ENCODE measurements around the gene XYLT1. TPM values are rescaled to one million over a fixed set of nuclear protein-coding genes. Genes with fewer than 3 reads are reported as not detected.

The XYLT1 gene
- total and polyA plus RNA-seq, 2 of the 8 experiments (the other 6 are each of a cell fraction or from before 2014, with no cell fraction given): 6.6 to 25.4 TPM

GRCh38 chr16:17420816-17421215 is 49.9 kb downstream of the XYLT1 start:
- no peak for TF ChIP-seq RNF2 (IDR thresholded peaks at IDR 0.05; ENCODE audit: borderline replicate concordance, low read depth, low read length, missing control alignments, poor library complexity, severe bottlenecking)
- no peak for TF ChIP-seq CHD2 (IDR thresholded peaks at IDR 0.05; ENCODE audit: low read length)
- TF ChIP-seq RXRA (IDR thresholded peaks at IDR 0.05; ENCODE audit: insufficient read depth, low read depth, low read length): no peak
- TF ChIP-seq CTCF (IDR thresholded peaks at IDR 0.05; ENCODE audit: control extremely low read depth in 1 of 3, insufficient read depth in 1 of 3, low read depth in 1 of 3, low read length in 3 of 3): no peak
- TF ChIP-seq NANOG (IDR thresholded peaks at IDR 0.05; ENCODE audit: insufficient read depth, low read depth, low read length, poor library complexity, severe bottlenecking): no peak
- TF ChIP-seq BCL11A (IDR thresholded peaks at IDR 0.05; ENCODE audit: low read depth in 2 of 2, low read length in 2 of 2): no peak
- TF ChIP-seq POLR2AphosphoS5 (IDR thresholded peaks at IDR 0.05; ENCODE audit: low read depth, low read length): no peak
- no peak for TF ChIP-seq CTBP2 (IDR thresholded peaks at IDR 0.05; ENCODE audit: borderline replicate concordance, insufficient read depth, insufficient read length, low read length)
- TF ChIP-seq EP300 (IDR thresholded peaks at IDR 0.05; ENCODE audit: borderline replicate concordance in 1 of 2, low read depth in 2 of 2, low read length in 2 of 2): no peak
- TF ChIP-seq JUND (IDR thresholded peaks at IDR 0.05; ENCODE audit: low read length): no peak

More at GRCh38 chr16:17420816-17421215, 49.9 kb downstream of the XYLT1 start:
- H2BK120ac ChIP-seq (replicated peaks; ENCODE audit: low read depth, low read length): no peak overlapping the region
- H3K4me2 ChIP-seq (ENCODE audit: insufficient read depth in 1 of 2, low read depth in 2 of 2, low read length in 2 of 2): no peak overlapping the region
- H2AFZ ChIP-seq (ENCODE audit: low read length): no peak overlapping the region
- no peak overlapping the region for H2BK12ac ChIP-seq (ENCODE audit: low read depth, low read length)
- no peak for FAIRE-seq
- no peak overlapping the region for H3K18ac ChIP-seq (ENCODE audit: extremely low read depth, low read length)
- WGBS, 2 experiments (ENCODE audit: extremely low coverage in 1 of 2, insufficient coverage in 1 of 2, insufficient read length in 1 of 2, insufficient replicate concordance in 2 of 2, low coverage in 1 of 2, low lambda C conversion rate in 2 of 2, missing lambda C conversion rate in 1 of 2): 81% methylated on average over 4 of the region's 4 CpGs; no CpG with 5 or more reads in 1 of the 2 experiments
- no peak overlapping the region for H3K9ac ChIP-seq (replicated peaks in 1 of 4; ENCODE audit: extremely low read depth in 1 of 4, low read depth in 3 of 4, low read length in 3 of 4)
- no peak overlapping the region for H3K23ac ChIP-seq (ENCODE audit: insufficient read length)
- peaks cover 3 to 22% (median 15%) of the 10 kb centered on the region in 4 experiments for H3K4me1 ChIP-seq (replicated peaks in 1 of 4; ENCODE audit: control insufficient read depth in 3 of 4, insufficient read depth in 4 of 4, low read length in 3 of 4)
- H3K14ac ChIP-seq (ENCODE audit: insufficient read length): no peak overlapping the region
- no peak overlapping the region for H3K4ac ChIP-seq (replicated peaks; ENCODE audit: insufficient read length, low read depth, low read length)
- peaks cover 3% of the 10 kb centered on the region; the same call in 1 of the 2 replicates for H3K79me1 ChIP-seq (ENCODE audit: low read depth, low read length)
- 0 out of 2 replicates have a peak, but pooled peaks cover 3% of the 10 kb centered on the region for H3K23me2 ChIP-seq (ENCODE audit: low read depth, low read length)
- H2BK20ac ChIP-seq (ENCODE audit: low read length): no peak overlapping the region
- no peak overlapping the region for H2BK15ac ChIP-seq (ENCODE audit: low read length)
- no peak overlapping the region for H3K56ac ChIP-seq (replicated peaks; ENCODE audit: insufficient read length, low read depth, low read length)
- H4K8ac ChIP-seq (ENCODE audit: extremely low read depth, insufficient read depth, low read length): no peak overlapping the region
- no peaks in the 10 kb centered on the region for H3K36me3 ChIP-seq (ENCODE audit: control insufficient read depth in 2 of 4, insufficient read depth in 4 of 4, low read length in 3 of 4)
- H4K91ac ChIP-seq (replicated peaks; ENCODE audit: insufficient read length, low read length): no peak overlapping the region
- H3K27ac ChIP-seq (ENCODE audit: low read depth, low read length): no peak overlapping the region
- H2AK5ac ChIP-seq (ENCODE audit: low read depth, low read length): no peak overlapping the region
- ChIA-PET CTCF (ENCODE audit: partially characterized antibody) (no interaction called here), POLR2A (ENCODE audit: partially characterized antibody) (interaction anchor here (1.1 kb wide), 1 partner anchor 14 kb away, joined by 3 read pairs; no protein-coding TSS in a partner anchor)
- DNase-seq (ENCODE audit: low read depth in 1 of 2, low spot score in 2 of 2): no peak
- H2BK5ac ChIP-seq (ENCODE audit: low read depth, low read length): no peak overlapping the region
- no peak overlapping the region for H4K5ac ChIP-seq (ENCODE audit: insufficient read length, low read depth, low read length)
- peaks cover 0 to 17% of the 10 kb centered on the region in 2 experiments; a peak in 2 of 4 replicates for H3K79me2 ChIP-seq (ENCODE audit: control insufficient read depth in 1 of 2, insufficient read depth in 2 of 2, low read length in 2 of 2)
- peaks cover 0 to 4% of the 10 kb centered on the region in 2 experiments; a peak in 1 of 4 replicates for H3K9me3 ChIP-seq (ENCODE audit: insufficient read depth in 2 of 2, low read depth in 1 of 2, low read length in 1 of 2)
- H3K27me3 ChIP-seq (replicated peaks in 1 of 4; ENCODE audit: control insufficient read depth in 3 of 4, extremely low read depth in 1 of 4, insufficient read depth in 3 of 4, low read length in 3 of 4): no peaks in the 10 kb centered on the region
- H4K20me1 ChIP-seq (replicated peaks in 1 of 2; ENCODE audit: control insufficient read depth in 1 of 2, insufficient read depth in 2 of 2, low read length in 2 of 2): peaks cover 0 to 1% of the 10 kb centered on the region in 2 experiments
- H3K4me3 ChIP-seq (ENCODE audit: extremely low read depth in 1 of 4, insufficient read depth in 2 of 4, low read depth in 3 of 4, low read length in 4 of 4): no peak overlapping the region

Data from H1 (cell line).